ENCODE results near the gene GOLIM4.

GOLIM4 gene

DNA sequence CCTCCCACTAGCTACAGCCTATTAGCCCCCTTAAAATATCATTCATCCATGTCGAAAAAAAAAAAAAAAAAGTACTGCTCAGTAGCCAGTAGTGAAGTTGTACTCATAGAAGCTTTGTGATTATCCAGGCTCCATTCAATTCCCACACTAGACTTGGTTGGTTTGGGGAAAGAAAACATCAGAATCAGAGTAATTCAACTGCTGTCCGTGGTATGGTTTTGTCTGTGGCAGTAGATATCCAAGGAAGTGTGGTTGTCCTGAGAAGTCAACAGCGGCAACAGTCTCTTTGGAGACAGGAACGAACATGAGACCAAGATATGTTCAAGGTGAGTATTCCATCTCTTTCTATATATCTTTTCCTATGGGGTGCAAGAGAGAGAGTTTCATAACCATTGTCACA, 99.2 kb downstream of the GOLIM4 start:
- H3K27me3 ChIP-seq (ENCODE audit: low read depth, low read length), result no peaks in the 10 kb centered on the region
- no peaks in the 10 kb centered on the region for H3K36me3 ChIP-seq (replicated peaks; ENCODE audit: low read depth, low read length)
- H3K79me2 ChIP-seq (ENCODE audit: low read length), result no peaks in the 10 kb centered on the region
- no peak overlapping the region for H3K9ac ChIP-seq (ENCODE audit: low read length)
- no peak overlapping the region for H3K27ac ChIP-seq (ENCODE audit: low read length)
- TF ChIP-seq CTCF (IDR thresholded peaks at IDR 0.05; ENCODE audit: low read depth, low read length) (no peak), EZH2phosphoT487 (IDR thresholded peaks at IDR 0.05; ENCODE audit: low read depth) (no peak)
- H3K4me2 ChIP-seq (ENCODE audit: low read length), result no peak overlapping the region
- H4K20me1 ChIP-seq (ENCODE audit: insufficient read depth, low read length), result no peaks in the 10 kb centered on the region
- no peak overlapping the region for H2AFZ ChIP-seq (ENCODE audit: low read depth, low read length)
- no peaks in the 10 kb centered on the region for H3K9me3 ChIP-seq (ENCODE audit: insufficient read depth, low read length)
- no peak overlapping the region for H3K4me3 ChIP-seq (ENCODE audit: low read length)
- no peaks in the 10 kb centered on the region for H3K4me1 ChIP-seq (ENCODE audit: low read length)

DNA sequence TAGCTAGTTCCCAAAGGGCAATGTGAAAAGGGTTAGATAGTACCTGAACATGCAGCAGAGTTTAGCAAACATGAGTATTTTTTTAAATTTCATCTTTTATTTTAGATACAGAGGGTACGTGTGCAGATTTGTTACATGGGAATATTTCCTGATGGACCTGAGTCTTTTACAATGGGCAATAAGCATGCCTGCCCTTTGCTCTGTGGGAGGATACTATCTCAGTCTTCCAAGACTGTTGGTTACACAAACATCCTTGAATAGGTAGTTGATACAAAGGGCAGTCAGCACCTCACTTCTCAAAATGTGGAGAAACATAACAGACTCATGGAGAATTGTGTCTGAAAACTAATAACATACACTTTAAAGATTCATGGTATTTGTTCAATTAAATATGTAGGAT, 103.3 kb downstream of the GOLIM4 start:
- no peak overlapping the region for H3K4me2 ChIP-seq (ENCODE audit: low read length)
- no peaks in the 10 kb centered on the region for H4K20me1 ChIP-seq (ENCODE audit: insufficient read depth, low read length)
- no peak overlapping the region for H3K27ac ChIP-seq (ENCODE audit: low read length)
- no peaks in the 10 kb centered on the region for H3K4me1 ChIP-seq (ENCODE audit: low read length)
- no peak overlapping the region for H3K4me3 ChIP-seq (ENCODE audit: low read length)
- no peaks in the 10 kb centered on the region for H3K36me3 ChIP-seq (replicated peaks; ENCODE audit: low read depth, low read length)
- H2AFZ ChIP-seq (ENCODE audit: low read depth, low read length), result no peak overlapping the region
- no peak overlapping the region for H3K9ac ChIP-seq (ENCODE audit: low read length)
- no peaks in the 10 kb centered on the region for H3K79me2 ChIP-seq (ENCODE audit: low read length)
- TF ChIP-seq CTCF (IDR thresholded peaks at IDR 0.05; ENCODE audit: low read depth, low read length) (no peak), EZH2phosphoT487 (IDR thresholded peaks at IDR 0.05; ENCODE audit: low read depth) (no peak)
- H3K9me3 ChIP-seq (ENCODE audit: insufficient read depth, low read length), result no peaks in the 10 kb centered on the region
- H3K27me3 ChIP-seq (ENCODE audit: low read depth, low read length), result no peaks in the 10 kb centered on the region

GRCh38 chr3:167991213-167991612, 104.5 kb downstream of the GOLIM4 start:
- H4K20me1 ChIP-seq (ENCODE audit: insufficient read depth, low read length), result no peaks in the 10 kb centered on the region
- H3K79me2 ChIP-seq (ENCODE audit: low read length), result no peaks in the 10 kb centered on the region
- no peaks in the 10 kb centered on the region for H3K27me3 ChIP-seq (ENCODE audit: low read depth, low read length)
- no peaks in the 10 kb centered on the region for H3K4me1 ChIP-seq (ENCODE audit: low read length)
- no peak overlapping the region for H2AFZ ChIP-seq (ENCODE audit: low read depth, low read length)
- H3K4me3 ChIP-seq (ENCODE audit: low read length), result no peak overlapping the region
- no peak overlapping the region for H3K4me2 ChIP-seq (ENCODE audit: low read length)
- no peaks in the 10 kb centered on the region for H3K36me3 ChIP-seq (replicated peaks; ENCODE audit: low read depth, low read length)
- H3K9me3 ChIP-seq (ENCODE audit: insufficient read depth, low read length), result no peaks in the 10 kb centered on the region
- no peak overlapping the region for H3K9ac ChIP-seq (ENCODE audit: low read length)
- no peak overlapping the region for H3K27ac ChIP-seq (ENCODE audit: low read length)
- TF ChIP-seq CTCF (IDR thresholded peaks at IDR 0.05; ENCODE audit: low read depth, low read length) (no peak), EZH2phosphoT487 (IDR thresholded peaks at IDR 0.05; ENCODE audit: low read depth) (no peak)

DNA sequence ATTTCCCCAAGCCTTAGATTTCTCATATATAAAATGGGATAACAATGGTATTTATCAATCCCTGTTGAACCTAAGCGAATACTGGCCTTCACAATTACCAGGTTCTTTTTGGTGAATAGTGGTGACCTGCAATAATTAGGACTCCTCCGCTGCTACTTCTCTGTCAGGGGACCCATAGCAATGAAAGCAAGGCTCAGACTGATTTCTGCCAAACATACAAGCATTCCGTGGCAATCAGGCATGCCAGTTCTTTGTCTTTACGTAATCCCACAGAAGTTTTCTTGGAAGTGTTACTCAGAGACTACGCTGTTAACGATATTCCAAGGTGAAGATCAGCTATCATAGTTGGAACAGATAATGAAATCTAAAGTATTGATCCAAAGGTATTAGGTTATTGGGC, 105.7 kb downstream of the GOLIM4 start:
- Histone ChIP-seq H4K20me1 (ENCODE audit: insufficient read depth, low read length) (no peaks in the 10 kb centered on the region), H3K4me3 (ENCODE audit: low read length) (no peak overlapping the region), H3K79me2 (ENCODE audit: low read length) (no peaks in the 10 kb centered on the region), H2AFZ (ENCODE audit: low read depth, low read length) (no peak overlapping the region), H3K9me3 (ENCODE audit: insufficient read depth, low read length) (no peaks in the 10 kb centered on the region), H3K36me3 (replicated peaks; ENCODE audit: low read depth, low read length) (no peaks in the 10 kb centered on the region), H3K9ac (ENCODE audit: low read length) (no peak overlapping the region), H3K4me2 (ENCODE audit: low read length) (no peak overlapping the region), H3K27me3 (ENCODE audit: low read depth, low read length) (no peaks in the 10 kb centered on the region), H3K4me1 (ENCODE audit: low read length) (no peaks in the 10 kb centered on the region), H3K27ac (ENCODE audit: low read length) (no peak overlapping the region)
- no peak for TF ChIP-seq CTCF (IDR thresholded peaks at IDR 0.05; ENCODE audit: low read depth, low read length)
- TF ChIP-seq EZH2phosphoT487 (IDR thresholded peaks at IDR 0.05; ENCODE audit: low read depth), result no peak
